Endothelial cell of umbilical vein (primary cell): ENCODE measurements around the gene MAN2A1. TPM values are rescaled to one million over a fixed set of nuclear protein-coding genes. Genes with fewer than 3 reads are reported as not detected.

Source experiments
- BruUV-seq: library from RNA; stranded (reverse); fragments of 400-500 nt; replicated peaks from 2 replicates; lab custom pipeline; 2021; lab: Mats Ljungman, UMichigan
- CTCF ChIA-PET: fragments of 300-600, 350-600 bp; sonication (Branson Sonifier 250); formaldehyde crosslinking; loops from one replicate; lab custom pipeline; 2021; ENCODE audit warnings: antibody characterized with exemption, inconsistent platforms; lab: Charles Lee
- POLR2A ChIA-PET: fragments of 300-600, 350-600 bp; sonication (Branson Sonifier 250); formaldehyde crosslinking; loops from one replicate; lab custom pipeline; 2021; ENCODE audit warnings: antibody characterized with exemption, inconsistent platforms; lab: Charles Lee
- DNase-seq: peaks from one replicate; pipeline ENCODE4 v3.0.0-alpha.2; 2011; ENCODE audit warnings: low read depth, low spot score
- FAIRE-seq: peaks from 2 replicates; lab custom pipeline; 2011; peaks lifted over from hg19 to GRCh38; lab: Jason Lieb, UNC
- H2AFZ ChIP-seq: 2 replicates; pipeline ENCODE4 v1.6.0; 2012; ENCODE audit warnings: low read depth, low read length, control low read depth, inconsistent platforms
- H3K27ac ChIP-seq: 2 replicates; pipeline ENCODE4 v1.5.1; 2011; ENCODE audit warnings: low read depth, mild to moderate bottlenecking, control low read depth, low read length, moderate library complexity; ENCODE audit not compliant: insufficient read depth
- H3K27me3 ChIP-seq, 2 experiments: 2 replicates each; pipeline versions ENCODE4 v1.6.0 to v1.6.1; 2011; ENCODE audit warnings: low read length in 2 of 2, mixed read lengths in 1 of 2; ENCODE audit not compliant: control insufficient read depth in 2 of 2, insufficient read depth in 2 of 2
- H3K36me3 ChIP-seq, 2 experiments: 2 replicates in 1 of 2; 3 replicates in 1 of 2; pipeline ENCODE4 v1.5.1; 2011; ENCODE audit warnings: low read length in 2 of 2, mild to moderate bottlenecking in 1 of 2, moderate library complexity in 1 of 2; ENCODE audit not compliant: control insufficient read depth in 2 of 2, insufficient read depth in 2 of 2; ENCODE audit errors: extremely low read depth in 1 of 2
- H3K4me1 ChIP-seq: 3 replicates; pipeline ENCODE4 v1.5.1; 2011; ENCODE audit warnings: mild to moderate bottlenecking, low read length; ENCODE audit not compliant: control insufficient read depth, insufficient read depth; ENCODE audit errors: extremely low read depth
- H3K4me2 ChIP-seq: 2 replicates; pipeline ENCODE4 v1.6.1; 2011; ENCODE audit warnings: low read length, control low read depth, mixed read lengths; ENCODE audit not compliant: insufficient read depth
- H3K4me3 ChIP-seq, 3 experiments: fragments of 200-600 bp in 1 of 3; sonication (generic), shearing (Covaris generic) in 1 of 3; replicated peaks in 1 of 3; 2 replicates each; pipeline ENCODE4 v1.5.1; 2011 to 2016; ENCODE audit warnings: control low read depth in 3 of 3, low read length in 3 of 3, mild to moderate bottlenecking in 2 of 3, inconsistent platforms in 1 of 3, low read depth in 1 of 3, moderate library complexity in 1 of 3; ENCODE audit not compliant: insufficient read depth in 1 of 3
- H3K79me2 ChIP-seq: 2 replicates; pipeline ENCODE4 v1.6.0; 2012; ENCODE audit warnings: low read length, inconsistent platforms; ENCODE audit not compliant: control insufficient read depth, insufficient read depth
- H3K9ac ChIP-seq: replicated peaks from 2 replicates; pipeline ENCODE3; 2011; ENCODE audit warnings: low read length, control low read depth; ENCODE audit not compliant: insufficient read depth; ENCODE audit errors: extremely low read depth
- H3K9me1 ChIP-seq: replicated peaks from 3 replicates; pipeline ENCODE4 v1.6.0; 2011; ENCODE audit warnings: mild to moderate bottlenecking, low read length; ENCODE audit not compliant: control insufficient read depth, insufficient read depth; ENCODE audit errors: extremely low read depth
- H3K9me3 ChIP-seq: replicated peaks from 2 replicates; pipeline ENCODE4 v1.5.1; 2012; ENCODE audit warnings: low read length, inconsistent platforms; ENCODE audit not compliant: control insufficient read depth, insufficient read depth
- H4K20me1 ChIP-seq: replicated peaks from 2 replicates; pipeline ENCODE3; 2011; ENCODE audit warnings: mild to moderate bottlenecking, low read length; ENCODE audit not compliant: control insufficient read depth, insufficient read depth; ENCODE audit errors: extremely low read depth
- EZH2 ChIP-seq: IDR thresholded peaks from 2 replicates; pipeline ENCODE4 v1.6.1; 2012; ENCODE audit warnings: borderline replicate concordance, low read depth, mild to moderate bottlenecking, moderate library complexity, low read length, inconsistent platforms; ENCODE audit not compliant: severe bottlenecking
- FOS ChIP-seq: IDR thresholded peaks from 2 replicates; pipeline ENCODE4 v1.6.1; 2011; ENCODE audit warnings: mild to moderate bottlenecking, low read length, moderate library complexity, borderline replicate concordance; ENCODE audit not compliant: insufficient read depth
- GATA2 ChIP-seq: IDR thresholded peaks from 2 replicates; pipeline ENCODE4 v1.7.0; 2011; ENCODE audit warnings: low read depth, mild to moderate bottlenecking, moderate library complexity, mixed read lengths, low read length; ENCODE audit not compliant: insufficient read length, insufficient read depth
- JUN ChIP-seq: IDR thresholded peaks from 2 replicates; pipeline ENCODE4 v1.6.1; 2011; ENCODE audit warnings: borderline replicate concordance, low read depth; ENCODE audit not compliant: insufficient read length, insufficient read depth
- MYC ChIP-seq: IDR thresholded peaks from one replicate; pipeline ENCODE4 v1.6.1; 2011; ENCODE audit warnings: mild to moderate bottlenecking, low read depth, low read length
- POLR2A ChIP-seq: IDR thresholded peaks from 2 replicates; pipeline ENCODE4 v1.6.1; 2012; ENCODE audit warnings: low read depth, mild to moderate bottlenecking, control low read depth, low read length
- POLR2AphosphoS5 ChIP-seq: IDR thresholded peaks from 2 replicates; pipeline ENCODE4 v1.6.1; 2012; ENCODE audit warnings: low read depth, mild to moderate bottlenecking, control low read depth, low read length, moderate library complexity; ENCODE audit not compliant: insufficient read depth
- dilution Hi-C: fragments of 300-500 bp; cut with MboI; formaldehyde crosslinking; loops from one replicate; pipeline ENCODE4 v1.15.0; 2019; ENCODE audit warnings: low sequenced_read_pairs; ENCODE audit not compliant: extremely low pct_ligation_motif_present
- intact Hi-C: fragments of 100-400 bp; cut with micrococcal nuclease; formaldehyde crosslinking; loops from one replicate; pipeline ENCODE4 v1.10.0; 2022
- polyA plus RNA-seq, 4 experiments: library from polyadenylated mRNA; depleted of rRNA in 3 of 4; stranded (reverse) in 3 of 4; unstranded in 1 of 4; fragments of >200 nt; gene quantifications; 2 replicates each; pipeline versions ENCODE4 v1.2.1 to v1.2.3, GENCODE V29; 2011 to 2012; ENCODE audit warnings: missing spikeins in 1 of 4
- total RNA-seq: library from RNA; stranded (reverse); gene quantifications from 2 replicates; pipeline ENCODE4 v1.2.3, GENCODE V29; 2021
- TF ChIP-seq, protein P1 (sequence below): IDR thresholded peaks from 2 replicates; pipeline ENCODE4 v1.6.1; 2011; ENCODE audit not compliant: insufficient read depth, insufficient read length
- TF ChIP-seq, protein P2 (sequence below), 2 donors: IDR thresholded peaks; 1 replicate in 1 of 2; 2 replicates in 1 of 2; pipeline ENCODE4 v1.5.1; 2011; ENCODE audit warnings: low read length in 2 of 2, mild to moderate bottlenecking in 2 of 2, moderate library complexity in 2 of 2, control low read depth in 1 of 2, inconsistent platforms in 1 of 2, low read depth in 1 of 2; ENCODE audit not compliant: insufficient read depth in 1 of 2; ENCODE audit errors: extremely low read depth in 1 of 2

MAN2A1 gene
- total and polyA plus RNA-seq, 2 donors (not counting 3 experiments of a cell fraction or from before 2014, with no cell fraction given), result 20.8 to 54.8 TPM

- Histone ChIP-seq H4K20me1 (no peaks in the 10 kb centered on the region), H3K79me2 (no peaks in the 10 kb centered on the region), H3K4me2 (no peak overlapping the region), H3K4me3 (no peak overlapping the region), H3K36me3 (no peaks in the 10 kb centered on the region), H3K4me1 (no peaks in the 10 kb centered on the region), H3K9me1 (no peaks in the 10 kb centered on the region), H3K27ac (no peak overlapping the region), H2AFZ (no peak overlapping the region), H3K9ac (no peak overlapping the region), H3K9me3 (no peaks in the 10 kb centered on the region), H3K27me3 (peaks cover 2 to 3% of the 10 kb centered on the region in 2 experiments)
- POLR2A ChIA-PET, result no interaction called here
- intact Hi-C loops, result no loop called here
- no TSS peak for BruUV-seq
- DNase-seq (no peak), FAIRE-seq (no peak)
- no peak for TF ChIP-seq EZH2
- TF ChIP-seq JUN, result no peak
- TF ChIP-seq POLR2AphosphoS5, result no peak
- TF ChIP-seq POLR2A, result no peak
- TF ChIP-seq, protein P1, sequence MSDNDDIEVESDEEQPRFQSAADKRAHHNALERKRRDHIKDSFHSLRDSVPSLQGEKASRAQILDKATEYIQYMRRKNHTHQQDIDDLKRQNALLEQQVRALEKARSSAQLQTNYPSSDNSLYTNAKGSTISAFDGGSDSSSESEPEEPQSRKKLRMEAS, result no peak
- TF ChIP-seq FOS, result no peak
- TF ChIP-seq GATA2, result no peak
- TF ChIP-seq MYC, result no peak
- TF ChIP-seq, protein P2, sequence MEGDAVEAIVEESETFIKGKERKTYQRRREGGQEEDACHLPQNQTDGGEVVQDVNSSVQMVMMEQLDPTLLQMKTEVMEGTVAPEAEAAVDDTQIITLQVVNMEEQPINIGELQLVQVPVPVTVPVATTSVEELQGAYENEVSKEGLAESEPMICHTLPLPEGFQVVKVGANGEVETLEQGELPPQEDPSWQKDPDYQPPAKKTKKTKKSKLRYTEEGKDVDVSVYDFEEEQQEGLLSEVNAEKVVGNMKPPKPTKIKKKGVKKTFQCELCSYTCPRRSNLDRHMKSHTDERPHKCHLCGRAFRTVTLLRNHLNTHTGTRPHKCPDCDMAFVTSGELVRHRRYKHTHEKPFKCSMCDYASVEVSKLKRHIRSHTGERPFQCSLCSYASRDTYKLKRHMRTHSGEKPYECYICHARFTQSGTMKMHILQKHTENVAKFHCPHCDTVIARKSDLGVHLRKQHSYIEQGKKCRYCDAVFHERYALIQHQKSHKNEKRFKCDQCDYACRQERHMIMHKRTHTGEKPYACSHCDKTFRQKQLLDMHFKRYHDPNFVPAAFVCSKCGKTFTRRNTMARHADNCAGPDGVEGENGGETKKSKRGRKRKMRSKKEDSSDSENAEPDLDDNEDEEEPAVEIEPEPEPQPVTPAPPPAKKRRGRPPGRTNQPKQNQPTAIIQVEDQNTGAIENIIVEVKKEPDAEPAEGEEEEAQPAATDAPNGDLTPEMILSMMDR (IDR thresholded peaks at IDR 0.05; ENCODE audit: extremely low read depth in 1 of 2, insufficient read depth in 1 of 2, low read depth in 1 of 2, low read length in 2 of 2), result no peak
- CTCF ChIA-PET, result interaction anchor here (0.9 kb wide), 1 partner anchor 10 kb away, joined by 3 read pairs; no protein-coding TSS in a partner anchor
- dilution Hi-C loops, result no loop called here
Measured at GRCh38 chr5:109678447-109678846, 11.3 kb upstream of the MAN2A1 start.
